ENCODE results near the gene MAP7D1. TPM values are rescaled to one million over a fixed set of nuclear protein-coding genes. Genes with fewer than 3 reads are reported as not detected.
A peak's percentile ranks its signal among the peaks of the same experiment; 100 is the strongest.

The MAP7D1 gene
- total RNA-seq = 10 to 100 TPM; 67.4 to 78.0 (median 68.6) TPM

- H3K36me3 ChIP-seq = no peaks in the 10 kb centered on the region
- H3K4me3 ChIP-seq = peak within 1 kb of the TSS; percentile 67 to 91 (median 85)
- intact Hi-C loops (cut with DNase I; ENCODE audit: low total_unique reads) = no loop called here
- DNase-seq (ENCODE audit: low spot score in 2 of 2) = peak; percentile 82 to 85
- H3K4me1 ChIP-seq = peaks cover 22 to 46% of the 10 kb centered on the region in 2 donors
- H3K9me3 ChIP-seq = no peaks in the 10 kb centered on the region
- H3K27me3 ChIP-seq = no peaks in the 10 kb centered on the region
- peak; percentile 77 to 91 (median 86) for TF ChIP-seq POLR2AphosphoS5 (IDR thresholded peaks at IDR 0.05)
- TF ChIP-seq, protein P1, sequence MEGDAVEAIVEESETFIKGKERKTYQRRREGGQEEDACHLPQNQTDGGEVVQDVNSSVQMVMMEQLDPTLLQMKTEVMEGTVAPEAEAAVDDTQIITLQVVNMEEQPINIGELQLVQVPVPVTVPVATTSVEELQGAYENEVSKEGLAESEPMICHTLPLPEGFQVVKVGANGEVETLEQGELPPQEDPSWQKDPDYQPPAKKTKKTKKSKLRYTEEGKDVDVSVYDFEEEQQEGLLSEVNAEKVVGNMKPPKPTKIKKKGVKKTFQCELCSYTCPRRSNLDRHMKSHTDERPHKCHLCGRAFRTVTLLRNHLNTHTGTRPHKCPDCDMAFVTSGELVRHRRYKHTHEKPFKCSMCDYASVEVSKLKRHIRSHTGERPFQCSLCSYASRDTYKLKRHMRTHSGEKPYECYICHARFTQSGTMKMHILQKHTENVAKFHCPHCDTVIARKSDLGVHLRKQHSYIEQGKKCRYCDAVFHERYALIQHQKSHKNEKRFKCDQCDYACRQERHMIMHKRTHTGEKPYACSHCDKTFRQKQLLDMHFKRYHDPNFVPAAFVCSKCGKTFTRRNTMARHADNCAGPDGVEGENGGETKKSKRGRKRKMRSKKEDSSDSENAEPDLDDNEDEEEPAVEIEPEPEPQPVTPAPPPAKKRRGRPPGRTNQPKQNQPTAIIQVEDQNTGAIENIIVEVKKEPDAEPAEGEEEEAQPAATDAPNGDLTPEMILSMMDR (IDR thresholded peaks at IDR 0.05) = no peak
- TF ChIP-seq POLR2A (IDR thresholded peaks at IDR 0.05) = peak; percentile 67
- peak within 1 kb of the TSS; percentile 93 to 100 for H3K27ac ChIP-seq
Measured at GRCh38 chr1:36155408-36156328, at the start of gene MAP7D1. Gene MAP7D1 (plus strand): TSS chr1:36156160. CDS start chr1:36156418, 258 bp downstream.

GRCh38 chr1:36106269-36106668, 49.7 kb upstream of the MAP7D1 start:
- no peaks in the 10 kb centered on the region for H3K36me3 ChIP-seq
- TF ChIP-seq POLR2AphosphoS5 (IDR thresholded peaks at IDR 0.05) (no peak), POLR2A (IDR thresholded peaks at IDR 0.05) (no peak)
- TF ChIP-seq, protein P1 (IDR thresholded peaks at IDR 0.05) = no peak
- H3K27ac ChIP-seq = peak overlapping the region; percentile 20 to 89
- no peaks in the 10 kb centered on the region for H3K9me3 ChIP-seq
- H3K4me1 ChIP-seq = peaks cover 3 to 10% of the 10 kb centered on the region in 2 donors
- no peak for DNase-seq (ENCODE audit: low spot score in 2 of 2)
- intact Hi-C loops (cut with DNase I; ENCODE audit: low total_unique reads) = no loop called here
- H3K27me3 ChIP-seq = no peaks in the 10 kb centered on the region
- no peak overlapping the region for H3K4me3 ChIP-seq

- Histone ChIP-seq H3K27ac (peak overlapping the region; percentile 84 to 89), H3K27me3 (no peaks in the 10 kb centered on the region), H3K4me3 (no peak overlapping the region), H3K9me3 (no peaks in the 10 kb centered on the region), H3K36me3 (no peaks in the 10 kb centered on the region), H3K4me1 (peaks cover 3 to 10% of the 10 kb centered on the region in 2 donors)
- DNase-seq (ENCODE audit: low spot score in 2 of 2) = peak in 1 of 2 donors; percentile 75
- intact Hi-C loops (cut with DNase I; ENCODE audit: low total_unique reads) = no loop called here
- TF ChIP-seq POLR2AphosphoS5 (IDR thresholded peaks at IDR 0.05) = no peak
- TF ChIP-seq, protein P1 (IDR thresholded peaks at IDR 0.05) = no peak
- no peak for TF ChIP-seq POLR2A (IDR thresholded peaks at IDR 0.05)
Measured at GRCh38 chr1:36107394-36107793, 48.6 kb upstream of the MAP7D1 start.

DNA sequence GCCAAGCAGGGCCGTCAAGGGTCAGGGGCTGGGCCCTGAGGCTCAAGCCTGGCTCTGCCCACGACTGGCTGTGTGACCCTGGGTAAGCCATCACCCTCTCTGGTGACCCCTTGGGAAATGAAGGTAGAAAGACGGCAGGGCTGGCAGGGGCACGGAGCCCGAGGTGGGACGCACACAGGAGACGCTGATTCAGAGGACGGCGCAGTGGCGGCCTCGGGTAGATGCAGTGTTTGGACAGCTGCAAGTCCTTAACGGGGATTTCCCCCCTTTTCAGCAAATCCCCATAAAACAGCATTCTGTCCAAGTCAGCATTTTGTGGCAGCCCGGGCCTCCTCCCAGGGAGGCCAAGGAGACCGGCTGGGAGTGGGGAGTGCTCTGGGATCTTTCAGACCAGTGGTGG, 47.6 kb upstream of the MAP7D1 start:
- Histone ChIP-seq H3K9me3 (no peaks in the 10 kb centered on the region), H3K36me3 (no peaks in the 10 kb centered on the region), H3K4me1 (peaks cover 3 to 10% of the 10 kb centered on the region in 2 donors), H3K27ac (peak overlapping the region; percentile 84 to 89), H3K27me3 (no peaks in the 10 kb centered on the region), H3K4me3 (no peak overlapping the region)
- no peak for DNase-seq (ENCODE audit: low spot score in 2 of 2)
- TF ChIP-seq POLR2A (IDR thresholded peaks at IDR 0.05) = no peak
- no peak for TF ChIP-seq POLR2AphosphoS5 (IDR thresholded peaks at IDR 0.05)
- TF ChIP-seq, protein P1 (IDR thresholded peaks at IDR 0.05) = no peak
- intact Hi-C loops (cut with DNase I; ENCODE audit: low total_unique reads) = loop anchor here (2.0 kb wide), 1 partner anchor 20 kb away; no protein-coding TSS in a partner anchor
